Measurements from ENCODE around the gene NEO1. TPM values are rescaled to one million over a fixed set of nuclear protein-coding genes. Genes with fewer than 3 reads are reported as not detected.

NEO1 gene
- total and polyA plus RNA-seq, 2 experiments from 2014 or later, result 39.1 to 64.0 TPM

DNA sequence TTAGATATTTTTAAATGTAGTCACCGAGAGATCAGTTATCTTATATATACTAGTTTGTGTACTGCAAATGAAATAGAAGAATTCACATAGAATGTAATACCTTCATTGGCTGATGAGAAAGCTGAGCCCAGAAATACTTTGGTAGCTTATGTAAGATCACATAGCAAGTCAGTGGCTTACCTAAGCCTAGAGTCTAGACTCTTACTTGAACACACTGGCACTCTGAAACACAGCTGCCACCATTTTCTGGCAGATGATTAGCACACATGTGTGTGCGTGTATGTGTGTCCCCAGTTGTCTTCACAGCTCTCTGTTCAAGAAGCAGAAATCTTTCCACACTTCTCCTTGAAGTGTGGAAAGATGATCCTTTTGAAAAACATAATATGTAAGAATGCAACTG lies 124.3 kb downstream of the NEO1 start:
- no peak for DNase-seq (ENCODE audit: low spot score)
- Histone ChIP-seq H2AFZ (no peak overlapping the region), H3K9me3 (ENCODE audit: low read depth) (no peaks in the 10 kb centered on the region), H3K36me3 (replicated peaks; ENCODE audit: insufficient read depth, low read depth) (no peaks in the 10 kb centered on the region), H3K27ac (no peak overlapping the region), H3K27me3 (no peaks in the 10 kb centered on the region), H3K4me2 (no peak overlapping the region), H4K20me1 (ENCODE audit: insufficient read depth, poor library complexity, severe bottlenecking) (no peaks in the 10 kb centered on the region), H3K79me2 (no peaks in the 10 kb centered on the region), H3K4me1 (ENCODE audit: insufficient read depth) (no peaks in the 10 kb centered on the region), H3K9me2 (replicated peaks; ENCODE audit: insufficient read depth) (no peaks in the 10 kb centered on the region), H3K4me3 (no peak overlapping the region)
- TF ChIP-seq, protein P1, sequence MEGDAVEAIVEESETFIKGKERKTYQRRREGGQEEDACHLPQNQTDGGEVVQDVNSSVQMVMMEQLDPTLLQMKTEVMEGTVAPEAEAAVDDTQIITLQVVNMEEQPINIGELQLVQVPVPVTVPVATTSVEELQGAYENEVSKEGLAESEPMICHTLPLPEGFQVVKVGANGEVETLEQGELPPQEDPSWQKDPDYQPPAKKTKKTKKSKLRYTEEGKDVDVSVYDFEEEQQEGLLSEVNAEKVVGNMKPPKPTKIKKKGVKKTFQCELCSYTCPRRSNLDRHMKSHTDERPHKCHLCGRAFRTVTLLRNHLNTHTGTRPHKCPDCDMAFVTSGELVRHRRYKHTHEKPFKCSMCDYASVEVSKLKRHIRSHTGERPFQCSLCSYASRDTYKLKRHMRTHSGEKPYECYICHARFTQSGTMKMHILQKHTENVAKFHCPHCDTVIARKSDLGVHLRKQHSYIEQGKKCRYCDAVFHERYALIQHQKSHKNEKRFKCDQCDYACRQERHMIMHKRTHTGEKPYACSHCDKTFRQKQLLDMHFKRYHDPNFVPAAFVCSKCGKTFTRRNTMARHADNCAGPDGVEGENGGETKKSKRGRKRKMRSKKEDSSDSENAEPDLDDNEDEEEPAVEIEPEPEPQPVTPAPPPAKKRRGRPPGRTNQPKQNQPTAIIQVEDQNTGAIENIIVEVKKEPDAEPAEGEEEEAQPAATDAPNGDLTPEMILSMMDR (IDR thresholded peaks at IDR 0.05; ENCODE audit: poor library complexity), result no peak
- TF ChIP-seq EZH2phosphoT487 (IDR thresholded peaks at IDR 0.05; ENCODE audit: low read depth, severe bottlenecking, unreplicated experiment), result no peak
- TF ChIP-seq EZH2 (IDR thresholded peaks at IDR 0.05; ENCODE audit: borderline replicate concordance), result no peak
- WGBS (ENCODE audit: low lambda C conversion rate, missing lambda C conversion rate), result 96% methylated on average over 2 of the region's 2 CpGs

DNA sequence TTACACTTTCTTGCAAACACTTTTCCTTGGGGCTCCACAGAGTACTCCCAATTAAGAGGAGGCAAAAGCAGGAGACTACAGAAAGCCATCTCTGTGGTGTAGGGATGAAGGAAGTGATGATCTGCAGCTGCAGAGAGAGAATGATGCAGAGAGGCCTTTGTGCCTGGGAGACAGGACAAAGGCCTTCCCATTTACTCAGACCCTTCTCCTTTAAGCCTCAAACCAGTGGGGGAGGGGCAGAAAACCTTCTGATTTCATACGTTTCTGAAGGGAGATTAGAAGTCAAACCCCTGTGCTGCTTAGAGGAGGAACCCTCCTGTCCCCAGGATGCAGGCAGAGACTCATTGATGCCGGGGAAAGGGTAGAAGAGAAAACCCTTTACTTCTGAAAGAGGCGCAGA lies 130.8 kb downstream of the NEO1 start:
- H3K4me2 ChIP-seq, result no peak overlapping the region
- no peaks in the 10 kb centered on the region for H3K4me1 ChIP-seq (ENCODE audit: insufficient read depth)
- H3K9me3 ChIP-seq (ENCODE audit: low read depth), result no peaks in the 10 kb centered on the region
- H3K36me3 ChIP-seq (replicated peaks; ENCODE audit: insufficient read depth, low read depth), result no peaks in the 10 kb centered on the region
- no peaks in the 10 kb centered on the region for H3K27me3 ChIP-seq
- TF ChIP-seq EZH2 (IDR thresholded peaks at IDR 0.05; ENCODE audit: borderline replicate concordance) (no peak), EZH2phosphoT487 (IDR thresholded peaks at IDR 0.05; ENCODE audit: low read depth, severe bottlenecking, unreplicated experiment) (no peak)
- TF ChIP-seq, protein P1 (IDR thresholded peaks at IDR 0.05; ENCODE audit: poor library complexity), result no peak
- H3K4me3 ChIP-seq, result no peak overlapping the region
- no peaks in the 10 kb centered on the region for H3K79me2 ChIP-seq
- no peak overlapping the region for H3K27ac ChIP-seq
- no peak overlapping the region for H2AFZ ChIP-seq
- DNase-seq (ENCODE audit: low spot score), result no peak
- 88% methylated on average over 3 of the region's 3 CpGs for WGBS (ENCODE audit: low lambda C conversion rate, missing lambda C conversion rate)
- no peaks in the 10 kb centered on the region for H4K20me1 ChIP-seq (ENCODE audit: insufficient read depth, poor library complexity, severe bottlenecking)
- H3K9me2 ChIP-seq (replicated peaks; ENCODE audit: insufficient read depth), result no peaks in the 10 kb centered on the region

DNA sequence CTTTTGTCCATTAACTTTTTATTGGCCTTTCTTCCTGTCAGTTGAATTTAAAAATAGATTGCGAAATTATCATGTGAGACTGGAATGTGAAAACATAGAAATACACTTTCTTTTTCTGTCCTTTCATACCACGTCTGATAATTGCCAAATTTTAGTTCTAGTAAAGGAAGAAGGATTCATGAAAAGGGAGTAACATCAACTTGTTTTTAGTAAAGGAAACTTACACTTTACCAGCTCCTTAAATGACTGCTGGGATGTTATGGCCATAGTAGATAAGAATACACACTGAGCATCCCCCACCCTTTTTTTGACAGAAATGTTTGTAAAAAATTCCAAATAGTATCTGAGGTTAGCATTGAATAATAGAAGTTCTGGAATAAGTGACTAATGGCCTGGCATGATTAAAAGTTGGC lies 137.9 kb downstream of the NEO1 start:
- 88% methylated on average over 2 of the region's 2 CpGs for WGBS (ENCODE audit: low lambda C conversion rate, missing lambda C conversion rate)
- Histone ChIP-seq H3K4me2 (no peak overlapping the region), H3K79me2 (no peaks in the 10 kb centered on the region), H3K36me3 (replicated peaks; ENCODE audit: insufficient read depth, low read depth) (no peaks in the 10 kb centered on the region), H2AFZ (no peak overlapping the region), H3K27me3 (no peaks in the 10 kb centered on the region), H3K9me3 (ENCODE audit: low read depth) (no peaks in the 10 kb centered on the region), H3K9me2 (replicated peaks; ENCODE audit: insufficient read depth) (no peaks in the 10 kb centered on the region), H3K27ac (no peak overlapping the region), H3K4me1 (ENCODE audit: insufficient read depth) (no peaks in the 10 kb centered on the region), H4K20me1 (ENCODE audit: insufficient read depth, poor library complexity, severe bottlenecking) (no peaks in the 10 kb centered on the region), H3K4me3 (no peak overlapping the region)
- no peak for DNase-seq (ENCODE audit: low spot score)
- no peak for TF ChIP-seq EZH2 (IDR thresholded peaks at IDR 0.05; ENCODE audit: borderline replicate concordance)
- TF ChIP-seq, protein P1 (IDR thresholded peaks at IDR 0.05; ENCODE audit: poor library complexity), result no peak
- TF ChIP-seq EZH2phosphoT487 (IDR thresholded peaks at IDR 0.05; ENCODE audit: low read depth, severe bottlenecking, unreplicated experiment), result no peak

DNA sequence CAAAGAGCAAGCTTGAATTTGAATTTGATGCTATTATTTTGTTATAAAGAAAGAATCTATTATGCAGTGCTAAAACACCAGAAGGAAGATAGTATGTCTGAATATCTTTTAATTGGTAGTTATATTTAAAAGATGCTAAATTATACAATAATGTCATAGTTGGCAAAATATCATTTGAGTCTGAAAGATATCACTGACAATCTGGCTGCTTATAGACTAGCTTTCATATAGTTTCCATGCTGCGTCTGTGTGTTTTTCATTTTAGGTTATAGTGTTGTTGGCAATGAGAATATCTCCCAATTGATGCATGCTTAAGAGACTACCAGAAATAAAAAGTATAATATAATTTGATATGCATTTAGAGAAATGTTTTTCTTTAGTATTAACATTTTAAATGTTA lies 142.9 kb downstream of the NEO1 start:
- Histone ChIP-seq H3K27ac (no peak overlapping the region), H3K4me2 (no peak overlapping the region), H3K36me3 (replicated peaks; ENCODE audit: insufficient read depth, low read depth) (no peaks in the 10 kb centered on the region), H3K4me1 (ENCODE audit: insufficient read depth) (no peaks in the 10 kb centered on the region), H2AFZ (no peak overlapping the region), H3K9me3 (ENCODE audit: low read depth) (no peaks in the 10 kb centered on the region), H3K9me2 (replicated peaks; ENCODE audit: insufficient read depth) (no peaks in the 10 kb centered on the region), H4K20me1 (ENCODE audit: insufficient read depth, poor library complexity, severe bottlenecking) (no peaks in the 10 kb centered on the region), H3K27me3 (no peaks in the 10 kb centered on the region), H3K4me3 (no peak overlapping the region), H3K79me2 (no peaks in the 10 kb centered on the region)
- DNase-seq (ENCODE audit: low spot score), result no peak
- 96% methylated on average over 1 of the region's 1 CpG for WGBS (ENCODE audit: low lambda C conversion rate, missing lambda C conversion rate)
- TF ChIP-seq, protein P1 (IDR thresholded peaks at IDR 0.05; ENCODE audit: poor library complexity), result no peak
- TF ChIP-seq EZH2phosphoT487 (IDR thresholded peaks at IDR 0.05; ENCODE audit: low read depth, severe bottlenecking, unreplicated experiment) (no peak), EZH2 (IDR thresholded peaks at IDR 0.05; ENCODE audit: borderline replicate concordance) (no peak)

All from hepatocyte (in vitro differentiated cells).